Measurements from ENCODE around the gene RCAN1. TPM values are rescaled to one million over a fixed set of nuclear protein-coding genes. Genes with fewer than 3 reads are reported as not detected.

The RCAN1 gene
- total RNA-seq, 2 donors from 2014 or later, result 2.9 to 7.4 TPM

DNA sequence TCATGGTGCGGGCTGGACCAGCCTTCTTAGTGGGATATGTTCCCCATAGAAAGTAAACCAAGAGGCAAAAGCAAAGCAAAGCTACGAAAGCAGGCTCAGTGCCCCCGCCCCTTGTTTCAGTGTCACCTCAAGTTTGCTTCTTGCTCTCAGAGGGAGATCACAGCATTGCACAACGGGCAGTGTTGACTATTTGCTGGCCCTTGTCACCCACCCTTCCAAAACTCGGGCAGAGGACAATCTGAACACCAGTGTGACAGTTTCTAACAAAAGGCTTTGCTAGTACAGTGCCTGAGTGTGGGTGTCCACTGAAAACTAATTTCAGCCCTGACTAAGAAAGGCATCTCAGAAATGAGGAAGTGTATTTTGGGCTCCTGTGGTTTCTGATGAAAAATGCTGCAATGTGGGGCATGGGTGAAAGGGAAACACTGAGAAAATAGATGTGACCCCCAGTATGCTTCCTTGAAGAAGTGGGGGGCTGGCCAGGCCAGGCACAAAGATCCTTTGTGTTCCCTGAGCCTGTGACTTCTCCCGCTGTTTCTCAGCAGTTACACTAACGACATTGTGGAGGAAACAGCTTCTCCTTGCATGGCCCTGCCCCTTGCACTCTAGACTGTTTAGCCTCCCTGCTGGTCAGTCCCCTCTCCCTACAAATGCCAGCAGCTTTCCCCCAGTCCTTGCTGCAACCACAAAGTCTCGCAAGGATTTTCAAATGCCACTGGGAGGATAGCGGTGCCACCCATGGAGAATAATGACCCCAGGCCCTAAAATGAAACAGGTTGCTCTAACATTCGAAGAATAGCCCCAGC, 69.6 kb downstream of the RCAN1 start:
- peak overlapping the region in 1 of 2 donors; percentile 72 for H3K27ac Mint-ChIP-seq

DNA sequence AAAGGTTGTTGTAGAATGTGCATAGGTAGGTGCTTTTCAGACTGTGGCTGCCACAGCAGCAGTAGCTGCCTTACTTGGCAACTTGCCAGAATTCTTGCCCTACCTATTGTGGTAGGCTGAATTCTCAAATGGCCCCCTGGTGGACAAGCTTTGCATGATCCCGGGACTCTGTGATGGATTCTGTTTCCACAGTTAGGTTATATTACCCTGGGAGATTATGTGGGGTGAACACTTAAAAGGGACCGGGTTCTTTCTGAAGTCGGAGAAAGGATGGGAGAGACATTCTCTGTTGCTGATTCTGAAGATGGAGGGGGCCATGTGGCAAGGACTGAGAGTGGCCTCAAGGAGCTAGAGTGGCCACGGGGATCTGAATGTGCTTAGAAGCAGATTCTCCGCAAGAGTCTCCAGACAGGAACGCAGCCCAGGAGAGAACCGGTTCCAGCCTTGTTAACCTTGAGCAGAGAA, 70.8 kb downstream of the RCAN1 start:
- peak; percentile 39 to 57 for ATAC-seq
- DNase-seq (ENCODE audit: low spot score in 2 of 2), result peak in 1 of 2 donors; percentile 44
- H3K27ac Mint-ChIP-seq, result peak overlapping the region in 1 of 2 donors; percentile 56

More for the DNA sequence above, 69.6 kb downstream of the RCAN1 start:
- no peak for DNase-seq (ENCODE audit: low spot score in 2 of 2)
- ATAC-seq, result peak; percentile 79 to 85
- Mint-ChIP-seq H3K9me3 (peaks cover 6 to 8% of the 10 kb centered on the region in 2 donors), H3K36me3 (peaks cover 11 to 17% of the 10 kb centered on the region in 2 donors)

DNA sequence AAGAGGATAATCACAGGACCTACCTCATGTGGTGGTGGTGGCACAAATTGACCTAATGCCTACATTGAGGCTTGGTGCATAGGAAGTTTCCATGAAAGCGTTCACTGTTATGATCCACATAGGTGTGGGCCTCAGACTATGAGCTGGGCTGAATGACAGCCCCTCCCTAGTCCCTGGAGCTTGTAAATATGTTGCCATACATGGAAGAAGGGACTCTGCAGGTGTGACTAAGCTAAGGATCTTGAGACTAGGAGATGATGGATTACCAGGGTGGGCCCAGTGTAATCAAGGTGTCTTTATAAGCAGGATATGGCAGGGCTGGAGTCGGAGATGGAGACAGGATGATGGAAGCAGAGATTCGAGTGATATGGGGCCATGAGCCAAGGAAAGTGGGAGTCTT, 71.9 kb downstream of the RCAN1 start:
- peaks cover 3 to 5% of the 10 kb centered on the region in 2 donors for H3K9me3 Mint-ChIP-seq
- peak overlapping the region in 1 of 2 donors; percentile 19 for H3K27ac Mint-ChIP-seq
- DNase-seq (ENCODE audit: low spot score in 2 of 2) (no peak), ATAC-seq (no peak)
- peaks cover 11 to 14% of the 10 kb centered on the region in 2 donors for H3K36me3 Mint-ChIP-seq

More for the DNA sequence above, 70.8 kb downstream of the RCAN1 start:
- Mint-ChIP-seq H3K9me3 (peaks cover 3 to 5% of the 10 kb centered on the region in 2 donors), H3K36me3 (peaks cover 11 to 14% of the 10 kb centered on the region in 2 donors)

DNA sequence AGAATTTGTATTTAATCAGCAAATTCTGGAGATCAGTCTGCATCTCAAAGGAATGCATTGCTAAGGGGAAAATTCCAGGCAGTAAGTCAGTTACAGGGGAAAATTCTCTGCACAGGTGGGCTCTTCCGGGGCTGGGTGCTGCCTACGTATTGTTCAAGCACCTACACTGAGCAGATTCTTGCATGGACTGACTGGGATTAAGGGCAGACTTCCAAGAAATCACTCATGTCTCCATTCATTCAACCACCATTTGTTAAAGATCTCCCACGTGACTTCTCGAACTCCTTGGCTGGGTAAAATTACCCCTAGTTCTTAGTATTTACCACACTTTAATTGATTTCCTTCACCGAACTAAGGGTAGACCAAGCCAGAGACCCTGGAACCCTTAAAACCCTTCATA, 74.7 kb downstream of the RCAN1 start:
- no peak overlapping the region for H3K27ac Mint-ChIP-seq
- peaks cover 3 to 5% of the 10 kb centered on the region in 2 donors for H3K9me3 Mint-ChIP-seq
- DNase-seq (ENCODE audit: low spot score in 2 of 2) (no peak), ATAC-seq (no peak)
- H3K36me3 Mint-ChIP-seq, result peaks cover 11 to 14% of the 10 kb centered on the region in 2 donors

DNA sequence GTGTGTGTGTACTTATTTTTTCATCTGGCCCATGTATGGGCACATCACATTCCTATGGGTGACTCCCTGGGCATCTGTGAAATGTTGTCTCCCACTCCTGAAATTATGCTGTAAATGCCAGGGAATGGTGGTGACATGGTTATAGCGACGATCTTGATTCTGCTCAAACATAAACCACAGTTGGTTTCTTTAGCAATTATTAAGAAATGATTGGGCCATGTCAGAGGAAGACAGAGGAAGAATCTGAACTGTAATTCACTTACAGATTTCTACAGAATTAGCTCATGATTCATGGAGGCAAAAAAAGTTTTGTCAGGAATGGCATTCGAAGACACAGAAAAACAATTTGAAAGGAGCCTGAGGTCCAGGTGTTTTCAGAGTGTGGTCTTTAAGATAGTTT, 77.1 kb downstream of the RCAN1 start:
- Mint-ChIP-seq H3K9me3 (no peaks in the 10 kb centered on the region), H3K27ac (peak overlapping the region in 1 of 2 donors; percentile 53), H3K36me3 (peaks cover under 1 to 6% of the 10 kb centered on the region in 2 donors)
- ATAC-seq (no peak), DNase-seq (ENCODE audit: low spot score in 2 of 2) (no peak)

DNA sequence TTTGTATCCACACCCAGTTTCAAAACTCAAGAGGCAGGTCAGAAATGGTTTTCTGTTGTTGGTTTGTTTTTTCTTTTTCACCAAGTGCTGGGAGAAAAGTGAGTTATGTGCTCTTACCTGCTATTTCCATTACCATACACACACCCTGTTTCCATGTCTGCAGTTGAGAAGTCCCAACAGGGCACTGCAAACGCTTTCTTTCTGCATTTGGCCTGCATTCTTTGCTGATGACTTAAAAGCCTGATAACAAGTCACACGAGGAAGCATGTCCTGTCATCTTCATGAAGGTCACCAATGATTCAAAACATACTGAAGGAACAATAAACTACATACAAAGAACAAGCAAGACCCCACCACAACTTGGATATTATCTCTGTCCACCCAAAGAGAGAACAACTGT, 78.1 kb downstream of the RCAN1 start:
- no peak for ATAC-seq
- no peaks in the 10 kb centered on the region for H3K9me3 Mint-ChIP-seq
- H3K27ac Mint-ChIP-seq, result no peak overlapping the region
- no peak for DNase-seq (ENCODE audit: low spot score in 2 of 2)
- H3K36me3 Mint-ChIP-seq, result no peaks in the 10 kb centered on the region

DNA sequence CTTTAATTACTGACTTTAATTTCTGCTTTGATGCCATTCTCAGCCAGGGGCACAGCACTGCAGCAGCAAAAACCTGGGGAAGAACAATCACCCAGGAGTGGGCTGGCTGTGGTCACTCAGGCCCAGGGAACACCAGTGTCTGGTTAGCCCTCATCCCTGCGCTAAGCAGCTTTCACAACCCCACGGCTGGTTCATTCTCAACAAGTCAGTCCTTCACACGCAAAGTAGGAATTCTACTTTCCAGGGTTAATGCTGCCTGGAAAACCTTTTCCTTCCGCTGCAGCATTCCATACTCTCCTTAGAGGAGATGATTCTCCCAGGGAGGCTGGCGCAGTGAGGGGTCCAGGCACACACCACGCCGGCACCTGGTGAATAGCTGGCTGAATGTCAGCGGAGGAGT, 78.6 kb downstream of the RCAN1 start:
- ATAC-seq (no peak), DNase-seq (ENCODE audit: low spot score in 2 of 2) (no peak)
- Mint-ChIP-seq H3K36me3 (peaks cover 0 to 4% of the 10 kb centered on the region in 2 donors), H3K27ac (no peak overlapping the region), H3K9me3 (no peaks in the 10 kb centered on the region)

DNA sequence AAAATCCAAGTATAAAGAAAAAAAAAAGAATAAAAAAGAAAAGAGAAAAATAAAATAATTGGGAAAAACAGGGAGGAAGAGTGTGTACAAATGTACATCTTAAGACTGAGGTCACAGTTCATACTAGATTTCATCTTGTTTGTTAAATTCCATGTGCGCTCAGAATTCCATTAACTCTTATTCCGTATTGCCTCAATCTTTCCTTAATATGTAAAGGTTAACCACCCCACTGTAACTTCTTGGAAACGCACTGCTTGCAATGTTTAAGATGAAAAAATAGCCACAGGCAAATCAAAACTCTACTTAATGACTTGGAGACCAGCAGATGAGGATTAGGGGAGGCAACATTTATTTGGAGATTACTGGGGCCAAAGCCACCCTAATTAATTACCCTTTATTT, 79.0 kb downstream of the RCAN1 start:
- Mint-ChIP-seq H3K27ac (no peak overlapping the region), H3K9me3 (no peaks in the 10 kb centered on the region), H3K36me3 (peaks cover 3 to 8% of the 10 kb centered on the region in 2 donors)
- ATAC-seq, result no peak
- no peak for DNase-seq (ENCODE audit: low spot score in 2 of 2)

DNA sequence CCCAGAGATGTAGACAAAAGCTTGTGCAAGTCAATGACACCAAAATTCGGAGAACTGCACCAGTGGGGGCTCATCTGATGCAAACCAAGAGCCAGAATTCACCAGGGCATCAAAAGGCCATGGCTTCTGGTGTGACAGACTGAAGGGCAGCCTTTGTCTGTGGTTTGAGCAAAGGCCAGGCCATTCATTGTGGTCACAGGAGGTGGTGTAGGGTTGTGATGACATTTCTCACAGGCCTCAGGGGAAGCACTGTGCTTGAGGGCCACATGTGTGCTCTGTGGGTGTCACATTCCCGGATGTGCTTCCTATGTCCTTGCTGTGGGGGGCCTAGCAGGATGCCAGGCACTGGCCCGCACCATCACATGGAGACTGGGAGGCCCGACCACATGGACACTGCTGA, 80.4 kb downstream of the RCAN1 start:
- Mint-ChIP-seq H3K27ac (peak overlapping the region in 1 of 2 donors; percentile 69), H3K36me3 (peaks cover 11 to 13% of the 10 kb centered on the region in 2 donors), H3K9me3 (peaks cover 5 to 6% of the 10 kb centered on the region in 2 donors)
- ATAC-seq, result peak in 1 of 2 donors; percentile 95
- peak in 1 of 2 donors; percentile 66 for DNase-seq (ENCODE audit: low spot score in 2 of 2)

DNA sequence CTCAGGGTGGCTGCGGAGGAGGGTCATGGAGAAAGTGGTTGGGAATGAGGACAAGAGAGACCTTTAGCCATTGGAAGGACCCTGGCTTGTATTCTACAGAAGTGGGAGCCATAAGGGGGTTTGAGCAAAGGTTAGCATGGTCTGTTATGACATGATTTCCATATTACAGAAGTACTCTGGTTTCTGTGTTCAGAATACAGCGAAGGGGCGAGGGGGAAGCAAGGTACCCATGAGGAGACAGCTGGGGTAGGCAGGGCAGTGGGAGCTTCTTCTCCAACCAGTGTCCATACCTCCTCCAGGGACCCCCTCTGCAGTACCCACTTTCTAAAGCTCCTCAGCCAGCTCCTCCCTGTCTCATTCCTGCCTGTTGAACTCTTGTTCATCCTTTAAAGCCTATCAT, 81.0 kb downstream of the RCAN1 start:
- H3K27ac Mint-ChIP-seq, result peak overlapping the region; percentile 52 to 69
- ATAC-seq, result no peak

DNA sequence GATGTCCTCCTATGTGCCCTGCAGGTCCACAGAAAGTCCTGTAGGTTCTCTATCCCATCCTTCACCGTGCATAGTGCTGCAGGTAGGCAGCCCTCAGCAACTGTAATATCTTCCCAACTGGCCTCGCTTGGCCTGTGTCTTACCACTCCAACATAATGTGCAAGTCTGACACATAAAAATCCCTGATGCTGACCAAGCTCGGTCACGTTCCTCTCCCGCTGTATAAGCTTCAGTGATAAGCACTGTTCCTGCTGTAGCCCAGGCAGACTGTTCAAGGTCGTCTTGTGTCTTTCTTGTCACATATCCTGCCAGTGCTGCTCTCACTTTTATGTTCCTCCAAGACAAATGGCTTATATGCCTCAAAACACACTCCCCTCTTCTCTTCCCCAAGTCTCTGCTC, 83.5 kb downstream of the RCAN1 start:
- Mint-ChIP-seq H3K27ac (no peak overlapping the region), H3K36me3 (peaks cover 11 to 18% of the 10 kb centered on the region in 2 donors), H3K9me3 (peaks cover 5 to 11% of the 10 kb centered on the region in 2 donors)
- ATAC-seq (no peak), DNase-seq (ENCODE audit: low spot score in 2 of 2) (no peak)

More for the DNA sequence above, 81.0 kb downstream of the RCAN1 start:
- Mint-ChIP-seq H3K9me3 (peaks cover 5 to 9% of the 10 kb centered on the region in 2 donors), H3K36me3 (peaks cover 11 to 13% of the 10 kb centered on the region in 2 donors)
- no peak for DNase-seq (ENCODE audit: low spot score in 2 of 2)

DNA sequence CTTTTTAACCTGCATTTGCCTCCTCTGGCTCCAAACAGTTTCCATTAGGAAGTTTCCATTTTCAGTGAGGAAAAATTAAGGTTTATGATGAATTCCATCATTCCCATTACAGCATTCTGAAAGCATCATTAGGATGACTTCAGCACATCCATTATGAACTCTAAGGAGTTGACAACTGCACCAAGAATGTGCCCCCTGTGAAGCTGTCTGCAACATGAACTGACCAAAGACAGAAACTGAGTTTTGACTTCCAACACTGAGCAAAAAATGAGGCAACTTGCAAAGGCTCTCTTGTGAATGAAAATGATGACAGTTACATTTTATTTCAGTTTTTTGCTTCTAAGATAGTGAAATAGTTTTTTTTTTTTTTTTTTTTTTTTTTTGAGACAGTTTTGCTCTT, 84.7 kb downstream of the RCAN1 start:
- ATAC-seq (no peak), DNase-seq (ENCODE audit: low spot score in 2 of 2) (no peak)
- Mint-ChIP-seq H3K36me3 (peaks cover 11 to 18% of the 10 kb centered on the region in 2 donors), H3K9me3 (peaks cover 5 to 11% of the 10 kb centered on the region in 2 donors), H3K27ac (peak overlapping the region in 1 of 2 donors; percentile 20)

DNA sequence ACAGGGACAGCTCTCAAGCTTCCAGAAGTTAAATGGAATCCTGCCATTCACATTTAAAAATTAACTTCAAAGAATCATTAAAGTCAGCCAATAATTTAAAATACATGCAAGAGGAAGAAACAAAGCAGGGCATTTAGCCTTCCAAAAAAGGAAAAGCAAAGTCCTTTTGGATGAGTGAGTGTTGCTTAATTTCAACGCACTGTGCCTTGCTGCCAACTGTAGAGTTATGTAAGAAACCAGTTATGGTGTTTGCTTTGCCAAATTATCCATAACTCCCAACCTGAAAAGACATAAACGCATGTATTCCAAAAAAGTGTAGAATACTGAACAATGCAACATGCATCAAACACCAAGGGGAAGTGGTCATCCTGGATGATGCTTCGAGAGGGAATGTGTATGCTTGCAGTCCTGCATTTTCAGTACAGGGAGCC, 86.8 kb downstream of the RCAN1 start:
- no peak for ATAC-seq
- H3K27ac Mint-ChIP-seq, result no peak overlapping the region
- DNase-seq (ENCODE audit: low spot score in 2 of 2), result no peak
- peaks cover 11 to 19% of the 10 kb centered on the region in 2 donors for H3K36me3 Mint-ChIP-seq
- H3K9me3 Mint-ChIP-seq, result peaks cover 5 to 11% of the 10 kb centered on the region in 2 donors

DNA sequence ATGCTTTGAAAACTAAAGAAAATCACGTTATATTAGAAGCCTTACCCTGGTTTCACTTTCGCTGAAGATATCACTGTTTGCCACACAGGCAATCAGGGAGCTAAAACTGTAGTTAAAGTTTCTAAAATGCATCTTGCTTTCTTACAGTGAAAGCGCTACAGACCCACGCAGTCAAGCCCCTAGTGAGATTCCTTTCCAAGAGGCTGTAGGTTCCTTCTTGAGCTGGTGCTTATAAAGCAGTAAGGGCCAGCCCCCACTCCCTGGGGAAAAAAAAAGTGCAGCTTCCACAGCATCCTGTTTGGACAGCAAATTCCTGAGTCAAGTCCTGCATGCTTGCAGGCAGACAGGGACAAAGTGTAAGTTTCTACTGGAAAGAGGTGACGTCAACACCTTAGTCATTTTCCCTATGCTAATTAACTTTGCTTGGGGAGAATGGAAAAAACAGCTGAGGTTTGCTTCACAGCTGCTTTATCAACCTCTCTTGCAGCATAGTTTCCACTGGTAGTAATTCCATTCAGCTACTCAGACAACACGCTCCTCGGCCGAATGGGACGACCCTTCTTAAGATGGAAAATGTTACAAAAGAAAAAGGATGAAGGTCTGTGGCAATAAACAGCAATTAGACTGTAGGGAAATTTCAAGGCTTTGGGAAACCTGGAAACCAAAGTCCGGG, 88.2 kb downstream of the RCAN1 start:
- Mint-ChIP-seq H3K27ac (peak overlapping the region; percentile 81 to 88), H3K9me3 (peaks cover 5 to 11% of the 10 kb centered on the region in 2 donors), H3K36me3 (peaks cover 11 to 22% of the 10 kb centered on the region in 2 donors)
- ATAC-seq (peak; percentile 91 to 93), DNase-seq (ENCODE audit: low spot score in 2 of 2) (peak; percentile 12 to 59)

DNA sequence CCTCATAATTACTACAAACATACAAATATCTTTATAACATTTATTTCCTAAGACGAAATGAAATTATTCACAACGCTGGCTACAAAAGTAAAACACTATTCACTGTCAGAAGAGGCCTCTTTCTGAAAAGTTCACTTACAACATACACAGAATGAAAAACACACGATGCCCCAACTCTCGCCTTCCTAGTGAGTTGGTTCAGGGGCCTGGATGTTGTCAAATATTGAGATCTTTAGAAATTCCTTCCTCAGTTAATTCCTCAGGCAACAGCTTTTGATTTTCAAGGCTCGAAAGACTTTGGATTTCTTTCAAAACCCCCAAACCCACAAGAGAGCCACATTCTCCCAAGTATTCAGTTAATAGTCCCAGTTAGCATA, 88.7 kb downstream of the RCAN1 start:
- peaks cover 5 to 11% of the 10 kb centered on the region in 2 donors for H3K9me3 Mint-ChIP-seq
- peaks cover 11 to 18% of the 10 kb centered on the region in 2 donors for H3K36me3 Mint-ChIP-seq
- DNase-seq (ENCODE audit: low spot score in 2 of 2), result no peak
- H3K27ac Mint-ChIP-seq, result peak overlapping the region; percentile 81 to 88
- no peak for ATAC-seq

DNA sequence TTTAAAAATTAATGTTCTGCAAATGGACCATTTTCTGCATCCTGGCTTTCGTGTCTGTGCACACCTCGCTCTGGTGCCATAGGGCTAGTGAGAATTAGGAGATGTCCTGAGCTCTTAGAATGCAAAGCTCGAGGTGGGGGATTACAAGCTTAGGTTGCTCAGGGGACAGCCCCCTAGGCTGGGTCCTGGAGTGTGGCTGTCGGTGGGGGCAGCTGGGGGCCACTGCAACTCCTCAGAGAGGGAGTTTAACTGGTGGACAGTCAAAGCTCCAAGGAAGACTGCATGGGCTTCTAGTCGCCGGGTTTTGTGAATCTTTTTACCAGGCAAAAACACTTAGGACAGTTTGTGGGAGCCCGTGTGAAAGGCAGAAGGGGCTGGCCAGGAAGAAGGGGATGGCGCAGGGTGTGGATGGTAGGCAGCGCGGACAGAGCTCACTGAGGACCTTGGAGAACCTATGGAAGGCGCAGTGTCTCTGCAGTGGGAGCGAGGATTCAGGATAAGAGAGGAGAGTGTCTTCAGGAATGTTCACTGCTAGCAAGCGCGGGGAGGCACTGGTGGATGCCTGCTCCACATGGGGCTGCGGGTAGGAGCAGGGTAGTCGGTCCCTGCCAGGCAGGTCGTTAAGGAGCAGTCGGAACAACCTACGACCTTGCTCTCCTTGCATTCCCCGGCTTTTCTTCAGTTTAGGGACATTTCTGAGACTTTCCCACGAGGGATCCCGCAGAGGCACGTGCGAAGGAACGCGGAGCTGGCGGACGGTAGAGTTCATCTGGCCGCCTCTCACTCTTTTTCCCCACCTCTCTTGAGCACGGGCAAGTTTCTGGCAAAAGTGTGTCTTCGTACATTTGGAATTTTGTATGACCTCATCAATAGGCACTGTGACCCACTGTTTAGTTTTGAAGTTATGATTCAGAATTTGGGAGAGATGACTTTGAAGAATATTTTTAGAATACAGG, 90.0 kb downstream of the RCAN1 start:
- H3K9me3 Mint-ChIP-seq, result peaks cover 2 to 7% of the 10 kb centered on the region in 2 donors
- no peak for ATAC-seq
- H3K36me3 Mint-ChIP-seq, result peaks cover 3 to 11% of the 10 kb centered on the region in 2 donors
- H3K27ac Mint-ChIP-seq, result peak overlapping the region in 1 of 2 donors; percentile 6
- DNase-seq (ENCODE audit: low spot score in 2 of 2), result no peak
